Ammon's horn (tissue), 1 donor: ENCODE results near the gene SCP2.

ENCODE experiments used
- DNase-seq: peaks from one replicate; pipeline ENCODE4 v3.0.0-alpha.2; 2016; ENCODE audit warnings: low spot score

SCP2 gene

DNA sequence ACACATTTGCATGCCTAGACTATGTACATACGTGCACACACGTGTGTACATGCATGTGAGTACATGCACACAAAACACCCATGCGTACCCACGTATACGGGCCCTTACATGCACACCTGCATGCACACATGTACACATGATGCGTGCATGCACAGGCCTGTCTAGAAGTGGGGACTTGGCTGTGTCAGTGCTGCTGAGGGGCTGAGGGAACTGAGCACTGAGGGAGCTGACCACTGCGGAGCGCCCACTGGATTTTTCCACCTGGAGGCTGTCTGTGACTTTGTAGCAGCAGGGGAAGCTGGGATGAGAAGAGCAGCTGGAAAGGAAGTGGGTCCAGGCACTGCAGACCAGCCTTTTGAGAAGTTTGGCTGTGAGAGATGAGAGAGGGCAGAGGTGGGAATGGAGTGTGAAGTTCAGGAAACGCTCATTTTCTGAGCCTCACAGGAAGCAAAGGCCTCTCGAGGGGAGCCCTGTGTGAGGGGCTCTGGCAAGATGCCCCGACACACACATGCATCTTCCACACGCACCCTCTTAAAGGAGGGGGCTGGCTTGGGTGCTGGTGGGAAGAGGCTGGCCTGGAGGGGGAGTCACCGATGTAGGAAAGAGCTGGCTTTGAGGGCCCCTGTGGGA lies 155.9 kb downstream of the SCP2 start:
- no peak for DNase-seq

DNA sequence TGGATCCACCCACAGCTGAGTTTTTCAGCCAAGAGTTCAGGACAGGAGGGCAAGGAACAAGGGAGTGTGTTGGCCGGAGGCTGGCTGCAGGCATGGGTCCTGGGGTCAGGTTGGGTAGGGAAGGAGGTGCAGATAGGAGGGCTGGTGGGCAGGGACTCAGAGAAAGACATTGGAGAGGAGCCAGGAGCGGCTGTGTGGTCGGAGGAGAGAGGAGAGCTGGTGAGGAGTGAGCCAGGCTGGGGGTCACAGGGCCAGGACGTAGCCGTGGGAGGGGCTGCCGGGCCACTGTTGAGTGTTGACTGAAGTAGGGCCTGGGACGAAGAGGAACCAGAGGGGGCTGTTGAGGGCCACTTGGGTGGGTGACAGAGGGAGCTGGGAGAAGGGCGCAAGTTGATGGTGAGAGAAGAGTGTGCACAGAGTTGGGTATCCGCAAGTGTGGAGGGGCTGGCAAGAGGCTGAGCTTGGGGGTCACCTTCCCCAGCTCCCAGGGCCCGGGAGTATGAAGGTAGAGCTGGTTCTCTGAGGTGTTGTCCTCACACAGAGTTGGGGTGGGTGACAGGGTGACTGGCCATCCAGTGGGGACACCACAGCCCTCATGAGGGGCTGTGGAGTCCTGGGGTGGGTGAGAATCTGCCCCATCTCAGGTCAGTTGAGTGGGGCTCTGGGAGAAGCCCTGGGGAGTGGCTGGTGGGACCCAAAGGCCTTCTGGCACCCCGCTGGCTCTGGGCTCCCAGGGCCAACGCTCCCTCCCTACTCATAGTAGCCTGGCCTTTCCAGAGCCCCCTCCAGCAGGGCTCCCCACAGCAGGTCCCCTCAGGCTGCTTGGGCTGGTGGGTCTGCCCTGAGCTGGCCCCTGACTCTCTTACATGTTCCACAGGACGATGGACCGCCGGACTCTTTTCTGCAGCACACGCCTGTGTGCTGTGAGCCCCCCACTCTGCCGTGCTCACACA lies 156.8 kb downstream of the SCP2 start:
- no peak for DNase-seq

DNA sequence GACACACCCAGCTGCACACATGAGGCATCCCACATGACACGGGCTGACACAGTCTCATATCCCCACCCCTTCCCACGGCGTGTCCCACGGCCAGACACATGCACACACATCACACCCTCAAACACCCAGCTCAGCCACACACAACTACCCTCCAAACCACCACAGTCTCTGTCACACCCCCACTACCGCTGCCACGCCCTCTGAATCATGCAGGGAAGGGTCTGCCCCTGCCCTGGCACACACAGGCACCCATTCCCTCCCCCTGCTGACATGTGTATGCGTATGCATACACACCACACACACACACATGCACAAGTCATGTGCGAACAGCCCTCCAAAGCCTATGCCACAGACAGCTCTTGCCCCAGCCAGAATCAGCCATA lies 157.5 kb downstream of the SCP2 start:
- DNase-seq, result no peak

DNA sequence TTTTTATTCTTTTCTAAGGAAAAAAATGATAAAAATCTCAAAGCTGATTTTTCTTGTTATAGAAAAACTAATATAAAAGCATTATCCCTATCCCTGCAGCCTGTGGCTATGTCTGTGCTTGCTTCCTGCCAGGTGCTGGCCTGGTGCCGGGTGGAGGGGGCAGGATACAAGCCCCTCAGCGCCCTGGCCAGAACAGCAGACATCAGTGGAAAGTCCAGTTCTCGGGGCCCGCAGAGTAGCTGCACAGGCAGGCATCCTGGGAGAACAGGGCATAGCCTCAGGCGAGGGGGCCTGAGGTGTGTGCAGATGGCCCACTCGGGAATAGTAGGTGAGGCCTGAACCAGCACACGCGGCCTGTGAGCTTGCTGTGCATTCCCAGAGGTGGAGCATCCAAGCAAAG lies 158.3 kb downstream of the SCP2 start:
- DNase-seq, result no peak

DNA sequence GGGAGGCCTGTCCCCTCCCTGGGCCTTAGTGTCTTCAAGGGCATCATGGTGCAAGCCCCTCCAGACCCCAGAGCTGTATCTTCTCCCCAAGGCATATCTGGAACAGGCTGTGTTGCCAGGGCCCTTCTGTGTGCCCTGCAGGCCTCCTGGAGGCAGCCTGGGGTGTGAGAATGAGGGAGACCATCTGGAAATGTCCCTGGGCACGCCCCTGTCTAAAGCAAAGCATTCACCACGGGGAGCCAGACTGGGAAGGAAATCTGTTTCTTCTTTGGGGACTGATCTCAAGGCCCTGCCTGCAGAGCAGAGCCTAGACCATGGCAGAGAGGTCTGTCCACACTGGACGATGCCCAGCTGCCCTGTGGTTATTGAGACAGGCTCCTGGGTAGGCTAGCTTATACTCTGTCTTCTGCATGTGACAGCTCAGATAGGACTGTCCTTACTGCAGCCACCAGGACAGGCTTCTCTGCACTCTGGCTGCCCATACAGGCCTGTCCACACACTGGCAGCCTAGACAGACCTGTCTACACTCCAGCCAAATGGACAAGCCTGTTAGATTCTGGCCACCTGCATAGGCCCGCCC lies 159.5 kb downstream of the SCP2 start:
- no peak for DNase-seq

DNA sequence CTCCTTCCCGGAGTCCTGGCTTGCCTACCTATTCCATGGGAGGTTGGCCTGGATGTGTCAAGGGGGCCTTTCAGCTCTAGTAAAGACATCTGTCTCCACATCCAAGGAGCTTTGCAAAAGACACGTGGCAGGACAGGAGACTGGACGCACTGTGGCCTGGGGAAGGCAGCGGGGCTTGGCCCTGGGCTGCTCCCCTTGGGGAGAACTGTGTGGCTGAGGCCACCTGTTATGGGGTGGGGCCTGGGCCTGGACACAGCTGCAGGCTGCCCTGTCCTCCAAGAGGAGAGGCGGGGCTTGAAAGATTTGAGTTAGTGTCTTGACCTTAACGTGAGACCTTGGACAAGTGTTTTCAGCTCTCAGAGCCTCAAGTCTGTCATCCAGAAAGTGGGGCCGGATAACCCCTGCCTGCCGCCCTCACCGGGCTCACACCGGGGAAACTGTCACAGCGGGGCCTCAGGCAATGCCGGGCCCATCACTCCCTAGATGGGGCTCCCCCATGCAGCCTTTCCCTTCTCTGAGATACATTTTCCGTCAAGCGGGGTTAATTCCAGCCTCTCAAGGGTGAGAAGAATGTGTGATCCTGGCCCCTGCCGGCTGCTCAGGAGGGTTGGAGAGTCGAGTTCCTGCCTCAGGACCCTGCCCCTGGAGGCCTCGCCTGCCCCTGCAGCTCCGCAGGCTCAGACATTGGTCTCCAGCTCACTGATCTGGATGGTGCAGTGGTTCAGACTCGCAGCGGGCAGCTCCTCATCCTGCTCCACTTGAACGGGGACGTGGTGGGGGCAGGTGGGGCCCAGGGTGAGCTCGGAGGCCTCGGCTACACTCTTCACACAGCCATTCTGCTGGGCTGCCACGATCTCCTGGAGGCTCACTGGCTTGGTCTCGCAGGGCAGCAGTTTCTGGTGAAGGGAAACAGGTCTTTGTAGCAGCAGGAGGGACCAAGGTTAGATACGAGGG lies 160.5 kb downstream of the SCP2 start:
- DNase-seq, result no peak

DNA sequence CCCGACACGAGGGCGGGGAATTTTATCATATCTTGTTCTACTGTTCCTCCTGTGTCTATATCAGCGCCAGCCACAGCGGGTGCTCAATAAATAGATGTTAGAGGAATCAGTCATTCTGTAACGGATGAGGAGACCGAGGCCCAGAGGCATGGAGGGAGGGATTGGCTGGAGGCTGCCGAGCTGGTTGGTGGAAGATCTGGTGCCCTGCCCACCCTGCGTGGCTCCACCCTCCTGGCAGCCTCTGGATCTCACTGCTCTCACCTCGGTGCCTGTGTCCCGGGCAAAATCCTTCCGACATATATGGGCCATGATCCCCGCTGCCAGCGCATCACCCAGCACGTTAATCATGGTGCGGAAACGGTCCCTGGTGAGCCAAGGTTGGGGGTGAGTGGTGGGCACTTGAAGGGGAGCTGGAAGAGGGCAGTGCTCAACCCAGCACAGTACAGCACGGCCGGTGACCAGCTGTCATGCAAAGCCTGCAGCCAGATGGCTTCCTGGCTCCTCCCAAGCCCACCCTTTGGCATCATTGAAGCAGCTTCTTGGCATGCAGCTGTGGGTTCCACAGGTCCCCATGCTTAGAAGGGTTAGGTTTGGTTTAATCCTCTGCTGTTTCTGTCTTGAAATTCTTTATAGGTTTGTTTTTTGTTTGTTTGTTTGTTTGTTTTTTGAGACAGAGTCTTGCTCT lies 161.7 kb downstream of the SCP2 start:
- DNase-seq, result no peak

DNA sequence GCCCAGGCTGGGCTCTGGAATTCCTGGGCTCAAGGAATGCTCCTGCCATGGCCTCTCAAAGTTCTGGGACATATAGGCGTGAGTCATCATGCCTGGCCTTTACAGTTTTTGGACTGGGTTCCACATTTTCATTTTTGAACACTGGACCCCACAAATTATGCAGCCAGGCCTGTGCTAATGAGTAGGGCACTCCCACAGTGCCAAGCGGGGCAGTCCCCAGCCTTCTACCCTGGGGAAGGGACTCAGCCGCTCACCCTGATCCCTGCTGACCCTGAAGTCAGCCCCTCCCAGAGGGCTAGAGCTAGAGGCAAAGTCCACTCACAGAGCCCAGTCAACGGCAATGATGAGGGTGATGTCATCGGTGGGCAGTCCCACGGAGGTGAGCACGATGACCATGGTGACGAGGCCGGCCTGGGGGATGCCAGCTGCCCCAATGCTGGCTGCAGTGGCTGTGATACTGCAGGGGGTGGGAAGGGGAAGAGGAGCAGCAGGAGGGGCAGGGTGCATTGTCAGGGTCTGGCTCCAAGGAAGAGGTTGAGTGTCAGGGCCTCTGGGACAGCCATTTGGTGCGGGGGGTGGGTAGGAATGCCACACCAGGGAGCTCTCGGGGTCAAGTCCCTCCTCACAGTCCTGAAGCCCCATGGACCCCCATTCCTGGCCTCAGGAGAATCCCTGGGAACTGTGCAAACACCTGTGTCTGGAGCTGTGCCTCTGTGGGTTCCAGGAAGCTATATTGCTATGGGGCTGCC lies 162.6 kb downstream of the SCP2 start:
- DNase-seq, result no peak

DNA sequence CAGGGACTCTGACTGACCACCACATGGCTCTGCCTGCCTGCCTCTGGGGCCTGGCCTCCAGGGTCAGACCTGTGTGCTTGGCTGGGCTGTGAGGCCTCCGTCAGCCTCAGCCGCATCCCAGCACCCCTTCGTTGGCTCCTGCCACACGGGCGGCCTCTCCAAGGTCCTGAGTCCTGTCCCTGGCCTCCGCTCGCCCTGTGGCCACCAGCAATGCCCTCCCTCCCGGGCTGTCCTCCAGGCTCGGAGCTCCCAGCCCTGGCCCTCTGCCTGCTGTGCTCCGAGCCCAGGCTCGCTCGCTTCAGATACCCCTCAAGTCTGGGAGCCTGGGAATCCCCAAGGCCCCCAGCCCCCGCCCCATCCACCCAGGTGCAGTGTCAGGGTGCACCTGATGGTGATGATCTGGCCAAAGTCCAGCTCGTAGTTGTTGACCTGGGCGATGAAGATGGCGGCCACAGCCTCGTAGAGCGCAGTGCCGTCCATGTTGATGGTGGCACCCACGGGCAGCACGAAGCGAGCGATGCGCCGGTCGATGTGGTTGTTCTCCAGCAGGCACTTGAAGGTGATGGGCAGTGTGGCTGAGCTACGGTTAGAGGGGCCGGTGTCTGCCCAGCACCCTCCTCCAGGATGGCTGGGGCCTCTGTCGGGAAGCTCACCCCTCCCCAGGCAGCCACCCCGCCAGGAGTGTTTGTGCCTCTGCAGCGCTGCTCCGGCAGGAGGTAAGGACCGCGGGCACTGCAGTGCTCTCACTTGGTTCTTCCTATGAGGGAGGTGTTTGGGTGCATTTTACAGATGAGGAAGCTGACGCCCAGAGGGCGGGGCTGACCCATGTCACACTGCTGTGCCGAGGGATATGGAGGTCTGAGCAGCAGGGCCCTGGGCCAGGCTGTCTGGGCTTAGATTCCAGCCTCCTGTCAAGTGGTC lies 163.4 kb downstream of the SCP2 start:
- DNase-seq, result no peak

DNA sequence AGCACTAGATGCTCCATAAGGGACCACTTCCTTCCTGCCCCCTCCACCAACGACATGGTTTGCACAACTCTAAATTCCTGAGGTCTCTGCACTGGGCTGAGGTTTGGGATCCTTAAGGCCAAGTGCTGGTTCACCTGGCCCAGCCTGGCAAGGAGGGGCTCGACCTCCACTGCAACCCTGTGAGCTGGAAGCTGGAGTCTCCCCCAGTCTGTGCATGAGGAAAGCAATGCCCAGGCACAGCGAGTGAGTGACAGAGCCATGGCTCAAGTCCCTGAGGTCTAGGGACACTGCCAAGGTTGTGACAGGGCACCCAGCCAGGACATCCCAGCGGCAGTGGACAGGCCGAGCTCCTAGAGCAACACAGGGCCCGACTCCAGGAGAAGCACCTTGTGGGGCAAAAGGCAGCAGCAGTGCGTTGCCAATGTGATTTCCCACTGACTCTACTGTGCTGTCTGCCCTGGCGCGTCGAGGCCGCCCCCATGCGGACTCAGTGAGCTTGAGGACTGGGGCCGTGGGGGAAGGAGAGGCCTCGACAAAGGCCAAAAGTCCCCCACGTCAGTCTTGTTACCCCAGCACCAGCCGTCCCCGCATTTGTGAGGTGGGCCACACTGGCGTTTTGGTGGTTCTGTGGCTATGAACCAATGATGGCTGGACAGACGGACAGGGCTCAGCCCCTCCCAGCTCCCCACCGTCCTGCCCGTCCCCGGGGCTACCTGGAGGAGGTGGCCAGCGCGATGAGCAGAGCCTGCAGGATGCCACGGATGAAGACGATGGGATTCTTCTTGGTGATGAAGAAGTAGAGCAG lies 165.0 kb downstream of the SCP2 start:
- peak; percentile 46 for DNase-seq

DNA sequence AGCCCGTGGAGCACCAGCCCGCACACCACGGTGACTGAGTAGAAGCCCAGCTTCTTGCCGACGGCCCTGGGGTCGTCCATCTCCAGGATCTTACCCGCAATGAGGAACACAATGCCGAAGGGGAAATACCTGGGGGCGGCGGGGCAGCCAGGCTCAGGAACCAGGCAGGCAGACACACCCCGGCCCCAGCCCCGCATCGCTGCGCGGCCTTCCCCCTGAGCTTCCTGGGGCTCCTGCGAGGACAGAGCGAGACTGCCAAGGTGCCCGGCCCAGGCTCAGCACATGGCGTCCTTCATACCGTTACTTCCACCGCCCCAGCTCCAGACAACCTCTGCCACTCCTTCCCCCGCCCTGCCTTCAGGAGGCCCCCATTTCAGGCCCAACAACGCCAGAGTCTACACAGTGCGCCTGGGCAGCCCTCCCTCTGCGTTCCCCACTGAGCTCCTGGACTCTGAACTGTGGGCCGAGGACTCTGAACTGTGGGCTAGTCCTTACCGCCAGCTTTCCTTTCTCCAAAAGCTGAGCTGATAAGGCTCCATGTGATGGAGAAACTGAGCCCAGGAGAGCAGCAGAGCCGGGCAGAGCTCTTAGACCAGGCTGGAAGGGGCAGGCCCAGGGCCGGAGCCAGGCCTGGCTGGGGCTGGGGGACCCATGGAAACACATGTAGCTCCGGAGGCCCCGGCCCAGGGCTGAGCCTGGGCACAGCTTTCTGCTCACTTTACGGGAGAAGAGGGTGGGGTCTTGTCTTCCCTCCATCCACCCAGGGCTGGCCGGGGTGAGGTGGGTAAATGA lies 165.8 kb downstream of the SCP2 start:
- DNase-seq, result no peak

DNA sequence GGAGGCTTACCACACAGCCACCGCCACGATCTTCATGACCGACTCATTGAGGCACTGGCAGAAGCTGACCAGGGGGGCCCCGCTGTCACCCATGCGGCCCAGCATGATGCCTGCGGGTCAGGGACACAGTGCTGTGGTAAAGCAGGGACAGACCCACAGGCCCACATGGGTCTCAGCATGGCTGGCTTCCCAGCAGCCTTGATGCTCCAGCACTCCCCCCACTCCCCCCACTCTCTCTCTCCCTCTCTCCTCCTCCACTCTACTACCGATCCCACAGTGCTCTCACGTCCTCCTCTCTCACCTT lies 166.3 kb downstream of the SCP2 start:
- no peak for DNase-seq

DNA sequence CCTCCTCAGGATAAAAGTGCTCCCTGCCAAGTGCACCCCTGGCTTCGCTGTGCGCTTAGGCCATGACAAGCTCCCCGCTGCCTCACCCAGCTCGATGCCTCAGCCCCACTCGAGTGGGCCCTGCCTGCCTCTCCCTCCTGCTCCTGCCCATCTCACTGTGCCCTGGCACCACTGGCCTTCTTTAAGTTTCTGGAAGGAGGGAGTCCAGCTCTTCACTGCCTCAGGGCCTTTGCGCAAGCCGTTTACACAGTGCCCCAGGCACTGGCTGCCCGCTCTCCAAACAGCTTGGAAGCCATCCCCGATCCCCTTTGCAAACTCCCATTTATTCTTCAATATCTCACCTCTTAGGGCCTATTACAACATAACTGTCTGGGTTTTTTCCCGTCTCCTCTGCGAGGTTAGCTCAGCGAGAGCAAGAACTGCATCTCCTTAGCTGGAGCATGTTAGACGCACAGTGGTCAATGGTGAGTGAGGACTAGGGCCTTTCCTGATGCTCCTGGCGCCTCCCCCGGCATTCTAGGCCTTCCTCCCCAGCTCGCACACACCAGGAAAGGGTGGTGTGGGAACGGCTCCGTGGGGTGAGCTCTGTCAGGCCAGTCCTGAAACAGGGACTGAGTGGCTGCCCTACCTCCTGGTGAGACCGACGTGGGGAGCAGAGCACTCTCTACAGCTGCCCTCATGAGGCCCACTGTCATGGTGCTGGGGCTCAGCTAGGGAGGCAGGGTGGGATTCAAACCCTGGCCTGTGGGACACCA lies 166.9 kb downstream of the SCP2 start:
- DNase-seq, result no peak

DNA sequence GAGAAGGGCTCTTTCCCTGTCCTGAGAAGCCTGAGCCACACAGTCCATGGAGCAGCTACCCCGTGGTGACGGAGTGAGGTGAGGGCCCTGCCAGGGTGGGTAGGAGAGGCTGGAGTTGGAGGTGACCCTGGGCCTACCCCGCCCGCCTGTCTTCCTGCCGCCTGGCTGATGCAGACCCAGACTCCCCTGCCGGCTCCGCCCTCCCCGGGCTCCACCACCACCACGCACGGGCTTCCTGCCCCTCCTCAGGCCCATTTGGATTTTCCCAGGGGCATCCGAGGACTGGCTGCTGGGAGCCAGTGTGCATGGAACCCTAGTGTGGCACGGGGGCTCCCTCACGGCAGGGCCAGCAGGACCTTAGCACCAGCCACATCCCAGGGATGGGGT lies 167.4 kb downstream of the SCP2 start:
- DNase-seq, result no peak
